Dendritic cell treated with granulocyte-macrophage colony-stimulating factor and Interleukin-4, amounts not matched to agents 40 ng/mL and 50 ng/mL, for 4 days (primary cell): ENCODE measurements around the gene POLR2J.

Experiments used
- H3K27ac Mint-ChIP-seq: one replicate; pipeline ENCODE4 v1.8.0; 2022; ENCODE audit warnings: mild to moderate bottlenecking, mixed read lengths
- H3K27me3 Mint-ChIP-seq: one replicate; pipeline ENCODE4 v1.8.0; 2022; ENCODE audit warnings: mild to moderate bottlenecking, mixed read lengths
- H3K36me3 Mint-ChIP-seq: one replicate; pipeline ENCODE4 v1.8.0; 2022; ENCODE audit warnings: low read depth, mixed read lengths
- H3K4me1 Mint-ChIP-seq: one replicate; pipeline ENCODE4 v1.8.0; 2022; ENCODE audit warnings: low read depth, mixed read lengths
- H3K4me3 Mint-ChIP-seq: one replicate; pipeline ENCODE4 v1.8.0; 2022; ENCODE audit warnings: mild to moderate bottlenecking, moderate library complexity, mixed read lengths
- H3K9me3 Mint-ChIP-seq: one replicate; pipeline ENCODE4 v1.8.0; 2022; ENCODE audit warnings: mixed read lengths
- intact Hi-C: fragments of 100-400 bp; cut with micrococcal nuclease; formaldehyde crosslinking; loops from one replicate; pipeline ENCODE4 v1.15.0; 2022

Gene POLR2J

DNA sequence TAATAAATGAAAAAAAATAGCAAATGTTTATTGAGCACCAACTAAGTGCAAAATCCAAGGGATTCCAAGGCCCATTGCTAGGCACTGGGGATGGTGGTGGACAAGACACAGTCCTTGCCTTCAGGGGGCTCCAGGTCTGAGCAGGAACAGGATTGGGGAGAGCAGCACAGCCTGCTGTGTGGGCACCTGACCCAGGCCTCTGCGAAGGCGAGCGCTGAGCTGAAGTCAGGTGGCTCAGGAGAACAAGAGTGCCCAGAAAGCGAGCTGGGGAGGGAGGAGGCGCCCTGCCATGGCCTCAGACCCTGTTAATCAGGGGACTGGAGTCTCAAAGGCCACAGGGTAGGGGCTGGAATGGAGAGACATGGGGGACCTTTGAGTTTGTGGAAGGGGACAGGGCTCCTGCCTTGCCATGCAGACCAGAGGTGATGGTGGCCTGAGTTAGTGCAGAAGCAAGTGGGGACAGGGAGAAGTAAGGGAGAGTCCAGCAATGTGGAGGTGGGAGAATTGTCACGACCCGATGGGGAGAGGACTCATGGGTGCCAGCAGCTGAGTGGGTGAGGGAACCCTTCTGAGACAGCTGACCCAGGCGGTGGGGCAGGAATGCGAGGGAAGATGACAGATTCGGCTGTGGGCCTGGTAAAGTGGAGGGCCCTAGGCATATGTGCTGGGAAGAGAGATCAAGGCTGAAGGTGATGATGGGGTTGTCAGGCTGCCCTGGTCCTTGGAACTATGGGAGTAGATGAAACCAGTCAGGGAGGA lies 49.4 kb downstream of the POLR2J start:
- no peaks in the 10 kb centered on the region for H3K27me3 Mint-ChIP-seq
- H3K4me1 Mint-ChIP-seq = peaks cover 70% of the 10 kb centered on the region
- peak overlapping the region; percentile 72 for H3K27ac Mint-ChIP-seq
- H3K9me3 Mint-ChIP-seq = no peaks in the 10 kb centered on the region
- no peak overlapping the region for H3K4me3 Mint-ChIP-seq
- peaks cover 31% of the 10 kb centered on the region for H3K36me3 Mint-ChIP-seq
- intact Hi-C loops = no loop called here

GRCh38 chr7:102427019-102427405 lies 51.7 kb downstream of the POLR2J start:
- no peaks in the 10 kb centered on the region for H3K27me3 Mint-ChIP-seq
- peak overlapping the region; percentile 100 for H3K27ac Mint-ChIP-seq
- H3K9me3 Mint-ChIP-seq = no peaks in the 10 kb centered on the region
- peaks cover 72% of the 10 kb centered on the region for H3K4me1 Mint-ChIP-seq
- intact Hi-C loops = no loop called here
- peaks cover 35% of the 10 kb centered on the region for H3K36me3 Mint-ChIP-seq
- peak overlapping the region; percentile 69 for H3K4me3 Mint-ChIP-seq

GRCh38 chr7:102426268-102427018 lies 52.3 kb downstream of the POLR2J start:
- peaks cover 66% of the 10 kb centered on the region for H3K4me1 Mint-ChIP-seq
- H3K4me3 Mint-ChIP-seq = peak overlapping the region; percentile 69
- peaks cover 36% of the 10 kb centered on the region for H3K36me3 Mint-ChIP-seq
- peak overlapping the region; percentile 100 for H3K27ac Mint-ChIP-seq
- H3K9me3 Mint-ChIP-seq = no peaks in the 10 kb centered on the region
- H3K27me3 Mint-ChIP-seq = no peaks in the 10 kb centered on the region
- intact Hi-C loops = no loop called here

DNA sequence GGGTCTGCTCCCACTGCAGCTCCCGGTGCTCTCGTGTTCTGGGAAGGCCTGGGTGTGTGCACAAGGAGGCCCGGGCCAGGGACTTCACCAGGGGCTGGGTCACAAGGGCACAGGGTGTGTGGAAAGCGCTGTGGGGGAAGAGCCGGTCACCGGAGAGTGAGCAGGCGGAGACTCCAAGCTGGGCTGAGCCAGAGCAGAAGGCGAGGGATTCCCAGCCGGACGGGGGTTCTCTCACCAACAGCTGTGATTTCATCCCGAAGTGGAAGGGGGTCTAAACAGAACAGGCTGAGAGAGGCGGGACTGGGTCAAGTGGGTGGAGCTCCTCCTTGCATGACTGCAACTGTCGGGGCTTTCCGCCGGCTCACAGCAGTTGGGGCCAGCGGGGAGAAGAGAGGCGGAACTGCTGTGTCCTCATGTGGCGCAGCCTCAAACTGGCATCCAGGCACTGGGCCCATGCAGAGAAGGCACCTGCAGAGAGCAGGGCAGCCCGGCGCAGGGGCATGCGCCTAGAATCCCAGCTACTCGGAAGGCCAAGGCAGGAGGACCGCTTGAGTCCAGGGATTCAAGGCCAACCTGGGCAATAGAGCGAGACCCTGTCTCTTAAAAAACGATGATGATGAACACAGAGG lies 53.0 kb downstream of the POLR2J start:
- H3K27ac Mint-ChIP-seq = peak overlapping the region; percentile 100
- H3K36me3 Mint-ChIP-seq = peaks cover 43% of the 10 kb centered on the region
- H3K4me1 Mint-ChIP-seq = peaks cover 65% of the 10 kb centered on the region
- intact Hi-C loops = no loop called here
- no peaks in the 10 kb centered on the region for H3K27me3 Mint-ChIP-seq
- H3K9me3 Mint-ChIP-seq = no peaks in the 10 kb centered on the region
- H3K4me3 Mint-ChIP-seq = peak overlapping the region; percentile 69

DNA sequence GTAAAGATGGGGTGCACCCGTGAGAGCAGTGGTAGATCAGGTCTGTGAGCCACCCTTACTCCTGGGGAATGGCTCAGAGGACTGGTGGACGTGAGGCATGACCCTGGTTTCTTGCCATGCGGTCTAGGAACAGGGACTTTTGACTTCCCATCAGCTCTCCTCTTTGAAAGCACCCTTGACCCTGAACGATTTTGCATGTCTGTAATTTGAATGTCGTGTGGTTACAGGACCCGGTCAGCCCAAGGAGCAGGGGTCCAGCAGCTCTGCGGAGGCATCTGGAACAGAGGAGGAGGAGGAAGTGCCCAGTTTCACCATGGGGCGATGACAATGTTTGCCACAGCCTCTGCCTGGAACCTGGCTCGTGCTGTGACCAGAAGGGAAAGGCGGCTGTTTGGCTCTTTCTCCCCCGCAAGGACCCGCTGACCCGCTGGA lies 53.9 kb downstream of the POLR2J start:
- Mint-ChIP-seq H3K36me3 (peaks cover 50% of the 10 kb centered on the region), H3K27ac (peak overlapping the region; percentile 100), H3K27me3 (no peaks in the 10 kb centered on the region), H3K9me3 (no peaks in the 10 kb centered on the region), H3K4me3 (peak overlapping the region; percentile 69), H3K4me1 (peaks cover 66% of the 10 kb centered on the region)
- intact Hi-C loops = no loop called here

DNA sequence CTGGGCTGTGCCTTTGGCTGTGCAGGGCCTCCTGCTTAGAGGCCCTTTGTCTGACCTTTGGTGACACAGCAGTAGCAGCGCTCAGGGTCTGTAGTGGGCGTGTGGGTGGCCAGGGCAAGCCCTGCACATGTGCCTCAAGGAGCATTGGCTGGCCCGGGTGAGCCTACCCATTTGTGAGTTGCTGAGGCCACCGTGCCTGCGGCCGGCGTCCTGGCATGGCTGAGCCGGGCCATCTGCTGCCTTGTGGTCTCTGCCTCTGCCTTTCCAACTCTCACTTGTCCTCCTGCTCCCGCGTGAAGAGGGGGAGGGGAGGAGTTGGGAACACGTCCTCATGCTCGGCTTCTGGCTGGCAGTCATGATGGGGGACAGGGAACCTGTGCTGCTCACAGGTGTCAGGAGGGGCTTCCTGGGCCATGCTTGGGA lies 54.6 kb downstream of the POLR2J start:
- peaks cover 64% of the 10 kb centered on the region for H3K4me1 Mint-ChIP-seq
- no peak overlapping the region for H3K4me3 Mint-ChIP-seq
- no peaks in the 10 kb centered on the region for H3K27me3 Mint-ChIP-seq
- H3K9me3 Mint-ChIP-seq = no peaks in the 10 kb centered on the region
- peaks cover 50% of the 10 kb centered on the region for H3K36me3 Mint-ChIP-seq
- intact Hi-C loops = no loop called here
- peak overlapping the region; percentile 100 for H3K27ac Mint-ChIP-seq
